GM18868 (cell line): ENCODE measurements around the gene UCN3.

Experiments
- ATAC-seq: cut with Tn5 transposase; IDR thresholded peaks from one replicate; pipeline ENCODE4 v1.9.1; 2021; ENCODE audit warnings: mild to moderate bottlenecking, moderate library complexity; ENCODE audit not compliant: unreplicated experiment

UCN3 gene

GRCh38 chr10:5364890-5365338, at the start of gene UCN3:
Gene UCN3 (plus strand): TSS chr10:5364966. CDS start chr10:5373721, 8,755 bp downstream.
- ATAC-seq = no peak

- ATAC-seq = no peak
These were observed 47.1 kb upstream of the UCN3 start for GRCh38 chr10:5317547-5318107.

GRCh38 chr10:5318148-5318547, 46.6 kb upstream of the UCN3 start:
- no peak for ATAC-seq

- no peak for ATAC-seq
These were observed 44.9 kb upstream of the UCN3 start for GRCh38 chr10:5319863-5320262.

- ATAC-seq = no peak
These were observed 43.5 kb upstream of the UCN3 start for GRCh38 chr10:5321273-5321672.

- ATAC-seq = no peak
These were observed 41.3 kb upstream of the UCN3 start for GRCh38 chr10:5323446-5323845.

GRCh38 chr10:5325076-5325475, 39.7 kb upstream of the UCN3 start:
- no peak for ATAC-seq

- no peak for ATAC-seq
These were observed 30.4 kb upstream of the UCN3 start for GRCh38 chr10:5334196-5334880.

- no peak for ATAC-seq
These were observed 26.8 kb upstream of the UCN3 start for GRCh38 chr10:5338010-5338409.

GRCh38 chr10:5343092-5343491, 21.7 kb upstream of the UCN3 start:
- ATAC-seq = no peak

- ATAC-seq = no peak
These were observed 21.2 kb upstream of the UCN3 start for GRCh38 chr10:5343561-5343960.

- no peak for ATAC-seq
These were observed 20.8 kb upstream of the UCN3 start for GRCh38 chr10:5343979-5344378.

- no peak for ATAC-seq
These were observed 20.0 kb upstream of the UCN3 start for GRCh38 chr10:5344746-5345145.

- no peak for ATAC-seq
These were observed 17.9 kb upstream of the UCN3 start for GRCh38 chr10:5346881-5347280.

GRCh38 chr10:5349362-5349761, 15.4 kb upstream of the UCN3 start:
- no peak for ATAC-seq

GRCh38 chr10:5354068-5354467, 10.7 kb upstream of the UCN3 start:
- ATAC-seq = peak; percentile 66

- no peak for ATAC-seq
These were observed 9.0 kb upstream of the UCN3 start for GRCh38 chr10:5355594-5356301.

GRCh38 chr10:5356302-5356763, 8.4 kb upstream of the UCN3 start:
- ATAC-seq = no peak

GRCh38 chr10:5360318-5360915, 4.3 kb upstream of the UCN3 start:
- no peak for ATAC-seq

GRCh38 chr10:5361966-5362365, 2.8 kb upstream of the UCN3 start:
- no peak for ATAC-seq

- no peak for ATAC-seq
These were observed 1.9 kb upstream of the UCN3 start for GRCh38 chr10:5362873-5363272.

- ATAC-seq = no peak
These were observed 392 bp upstream of the UCN3 start for GRCh38 chr10:5364374-5364773.
